PC-3 (cell line): ENCODE data around the gene VWCE. TPM values are rescaled to one million over a fixed set of nuclear protein-coding genes. Genes with fewer than 3 reads are reported as not detected.

Source experiments
- ATAC-seq: fragments of 200-7000 bp; cut with Tn5 transposase; 2 replicates; pipeline ENCODE4 v1.9.1; 2020; ENCODE audit warnings: mild to moderate bottlenecking, moderate library complexity
- BruUV-seq: library from RNA; stranded (reverse); fragments of 400-500 nt; replicated peaks from 2 replicates; lab custom pipeline; 2021; lab: Mats Ljungman, UMichigan
- CTCF ChIA-PET: fragments of 300-600 bp; sonication (Branson Sonifier 250); formaldehyde crosslinking; loops from one replicate; lab custom pipeline; 2022; ENCODE audit warnings: antibody characterized with exemption; lab: Charles Lee
- POLR2A ChIA-PET: fragments of 300-600 bp; sonication (Branson Sonifier 250); formaldehyde crosslinking; loops from one replicate; lab custom pipeline; 2022; ENCODE audit warnings: antibody characterized with exemption; ENCODE audit not compliant: unreplicated experiment; lab: Charles Lee
- DNase-seq: peaks from one replicate; pipeline ENCODE4 v3.0.0-alpha.2; 2015
- H2AFZ ChIP-seq: fragments of 300-600 bp; sonication (generic); 2 replicates; pipeline ENCODE4 v1.6.0; 2016; ENCODE audit warnings: antibody characterized with exemption, low read length
- H3F3A ChIP-seq: fragments of 300-600 bp; sonication (generic); one replicate; pipeline ENCODE4 v1.6.0; 2017; ENCODE audit warnings: antibody characterized with exemption, low read length, control low read depth, mild to moderate bottlenecking; ENCODE audit not compliant: unreplicated experiment
- H3K27ac ChIP-seq: fragments of 300-600 bp; sonication (generic); 2 replicates; pipeline ENCODE4 v1.5.1; 2016; ENCODE audit warnings: mild to moderate bottlenecking, low read length
- H3K27me3 ChIP-seq: fragments of 300-600 bp; sonication (generic); 2 replicates; pipeline ENCODE4 v1.6.1; 2016; ENCODE audit warnings: low read length, mixed read lengths
- H3K36me3 ChIP-seq: fragments of 300-600 bp; sonication (generic); 2 replicates; pipeline ENCODE4 v1.6.1; 2016; ENCODE audit warnings: low read depth, mixed run types, low read length, mixed read lengths
- H3K4me1 ChIP-seq: fragments of 300-600 bp; sonication (generic); 2 replicates; pipeline ENCODE4 v1.5.1; 2016; ENCODE audit warnings: low read length; ENCODE audit not compliant: insufficient read depth
- H3K4me2 ChIP-seq: fragments of 300-600 bp; sonication (generic); 2 replicates; pipeline ENCODE4 v1.6.0; 2016; ENCODE audit warnings: low read length
- H3K4me3 ChIP-seq: fragments of 300-600 bp; sonication (generic); 2 replicates; pipeline ENCODE4 v1.5.1; 2016; ENCODE audit warnings: mild to moderate bottlenecking, low read length, mixed read lengths
- H3K79me2 ChIP-seq: fragments of 300-600 bp; sonication (generic); 2 replicates; pipeline ENCODE4 v1.6.1; 2017; ENCODE audit warnings: low read length, mixed read lengths
- H3K9ac ChIP-seq: fragments of 300-600 bp; sonication (generic); 2 replicates; pipeline ENCODE4 v1.6.0; 2016; ENCODE audit warnings: mild to moderate bottlenecking, low read length
- H3K9me2 ChIP-seq: fragments of 300-600 bp; sonication (generic); replicated peaks from 2 replicates; pipeline ENCODE4 v1.6.1; 2016; ENCODE audit warnings: mixed run types, low read length, mixed read lengths
- H3K9me3 ChIP-seq: fragments of 300-600 bp; sonication (generic); 2 replicates; pipeline ENCODE4 v1.6.1; 2016; ENCODE audit warnings: low read length, mixed read lengths
- H4K20me1 ChIP-seq: fragments of 300-600 bp; sonication (generic); 2 replicates; pipeline ENCODE4 v1.6.1; 2016; ENCODE audit warnings: low read length, mixed read lengths
- CTCF ChIP-seq: fragments of 300-600 bp; sonication (generic); conservative IDR thresholded peaks from 2 replicates; pipeline ENCODE4 v1.5.1; 2017; ENCODE audit warnings: antibody characterized with exemption, low read depth, mild to moderate bottlenecking, low read length
- EZH2 ChIP-seq: fragments of 300-600 bp; sonication (generic); IDR thresholded peaks from one replicate; pipeline ENCODE4 v1.6.1; 2017; ENCODE audit warnings: antibody characterized with exemption, mild to moderate bottlenecking, low read length; ENCODE audit not compliant: unreplicated experiment
- EZH2phosphoT487 ChIP-seq: fragments of 300-600 bp; sonication (generic); IDR thresholded peaks from 2 replicates; pipeline ENCODE4 v1.6.1; 2018; ENCODE audit warnings: mild to moderate bottlenecking, antibody characterized with exemption, low read length, borderline replicate concordance
- intact Hi-C: fragments of 100-400 bp; cut with micrococcal nuclease; formaldehyde crosslinking; loops from 2 replicates; pipeline ENCODE4 v1.9.0; 2023
- total RNA-seq: library from RNA; depleted of rRNA; stranded (reverse); fragments of >200 nt; gene quantifications from 2 replicates; pipeline ENCODE4 v1.2.3, GENCODE V29; 2014

Gene VWCE
- total RNA-seq, 1 experiment from 2014 or later = 0.15 TPM

- DNase-seq (peak; percentile 66), ATAC-seq (peak; percentile 97)
- Histone ChIP-seq H3K9me3 (no peaks in the 10 kb centered on the region), H3K4me2 (no peak overlapping the region), H3K9me2 (no peaks in the 10 kb centered on the region), H2AFZ (no peak overlapping the region), H3K79me2 (no peaks in the 10 kb centered on the region), H3K4me3 (no peak overlapping the region), H3K36me3 (peaks cover 67% of the 10 kb centered on the region), H3K27me3 (no peaks in the 10 kb centered on the region), H3F3A (no peaks in the 10 kb centered on the region), H3K4me1 (peaks cover 5% of the 10 kb centered on the region; the same call in 1 of the 2 replicates), H3K27ac (no peak overlapping the region), H3K9ac (no peak overlapping the region), H4K20me1 (no peaks in the 10 kb centered on the region)
- ChIA-PET POLR2A (no interaction called here), CTCF (no interaction called here)
- no peak for TF ChIP-seq CTCF
- no peak for TF ChIP-seq EZH2phosphoT487
- no TSS peak for BruUV-seq
- intact Hi-C loops = no loop called here
Observed at GRCh38 chr11:61315260-61315659, 20.1 kb upstream of the VWCE start.

GRCh38 chr11:61310749-61311148 lies 15.6 kb upstream of the VWCE start:
- TF ChIP-seq CTCF = no peak
- no peak for TF ChIP-seq EZH2phosphoT487
- TF ChIP-seq EZH2 = no peak
- Histone ChIP-seq H3F3A (no peaks in the 10 kb centered on the region), H4K20me1 (no peaks in the 10 kb centered on the region), H3K27me3 (no peaks in the 10 kb centered on the region), H3K27ac (no peak overlapping the region), H3K4me3 (no peak overlapping the region), H3K36me3 (peaks cover 84% of the 10 kb centered on the region), H3K4me1 (peaks cover 5% of the 10 kb centered on the region; the same call in 1 of the 2 replicates), H3K9me2 (no peaks in the 10 kb centered on the region), H3K4me2 (no peak overlapping the region), H3K9ac (no peak overlapping the region), H3K79me2 (no peaks in the 10 kb centered on the region), H3K9me3 (no peaks in the 10 kb centered on the region), H2AFZ (no peak overlapping the region)
- CTCF ChIA-PET = no interaction called here
- intact Hi-C loops = no loop called here
- DNase-seq (no peak), ATAC-seq (no peak)
- POLR2A ChIA-PET = interaction anchor here (0.6 kb wide), 1 partner anchor 51 kb away, joined by 3 read pairs; the partner anchor contains the start of gene CYB561A3
- no TSS peak for BruUV-seq

GRCh38 chr11:61309739-61310138 lies 14.6 kb upstream of the VWCE start:
- no peaks in the 10 kb centered on the region for H3K9me3 ChIP-seq
- H3K27me3 ChIP-seq = no peaks in the 10 kb centered on the region
- intact Hi-C loops = no loop called here
- H3K4me1 ChIP-seq = no peaks in the 10 kb centered on the region
- H3F3A ChIP-seq = no peaks in the 10 kb centered on the region
- H3K36me3 ChIP-seq = peaks cover 92% of the 10 kb centered on the region
- no peaks in the 10 kb centered on the region for H3K79me2 ChIP-seq
- H3K9ac ChIP-seq = no peak overlapping the region
- no peaks in the 10 kb centered on the region for H4K20me1 ChIP-seq
- no TSS peak for BruUV-seq
- DNase-seq (no peak), ATAC-seq (no peak)
- H3K27ac ChIP-seq = no peak overlapping the region
- no peak overlapping the region for H2AFZ ChIP-seq
- ChIA-PET POLR2A (no interaction called here), CTCF (no interaction called here)
- no peak overlapping the region for H3K4me2 ChIP-seq
- TF ChIP-seq CTCF (no peak), EZH2 (no peak), EZH2phosphoT487 (no peak)
- no peak overlapping the region for H3K4me3 ChIP-seq
- no peaks in the 10 kb centered on the region for H3K9me2 ChIP-seq
